Stromal cell of bone marrow (primary cell): Measurements from ENCODE around the gene EXOC4.

Source experiments
- DNase-seq: peaks from one replicate; pipeline ENCODE4 v3.0.0-alpha.2; 2012; ENCODE audit warnings: low read depth

The EXOC4 gene

GRCh38 chr7:134081695-134082094 is 828.8 kb downstream of the EXOC4 start:
- DNase-seq: no peak

- peak; percentile 13 for DNase-seq
Observed at GRCh38 chr7:134083766-134084487, 831.0 kb downstream of the EXOC4 start.

- no peak for DNase-seq
Observed at GRCh38 chr7:134084488-134085144, 831.7 kb downstream of the EXOC4 start.

- DNase-seq: no peak
Observed at GRCh38 chr7:134085311-134085710, 832.4 kb downstream of the EXOC4 start.

GRCh38 chr7:134086998-134087735 is 834.3 kb downstream of the EXOC4 start:
- no peak for DNase-seq

- DNase-seq: no peak
Observed at GRCh38 chr7:134088199-134088598, 835.3 kb downstream of the EXOC4 start.

- DNase-seq: no peak
Observed at GRCh38 chr7:134089446-134089845, 836.6 kb downstream of the EXOC4 start.

- DNase-seq: no peak
Observed at GRCh38 chr7:134098072-134098471, 845.2 kb downstream of the EXOC4 start.

GRCh38 chr7:134101716-134102115 is 848.8 kb downstream of the EXOC4 start:
- DNase-seq: no peak

- DNase-seq: no peak
Observed at GRCh38 chr7:134104166-134104565, 851.3 kb downstream of the EXOC4 start.

- DNase-seq: no peak
Observed at GRCh38 chr7:134105841-134106240, 853.0 kb downstream of the EXOC4 start.

GRCh38 chr7:134108802-134109201 is 855.9 kb downstream of the EXOC4 start:
- DNase-seq: no peak

GRCh38 chr7:134113655-134114054 is 860.8 kb downstream of the EXOC4 start:
- DNase-seq: no peak

GRCh38 chr7:134114992-134115391 is 862.1 kb downstream of the EXOC4 start:
- DNase-seq: no peak
